ENCODE results near the gene PTPRD.

Gene PTPRD

DNA sequence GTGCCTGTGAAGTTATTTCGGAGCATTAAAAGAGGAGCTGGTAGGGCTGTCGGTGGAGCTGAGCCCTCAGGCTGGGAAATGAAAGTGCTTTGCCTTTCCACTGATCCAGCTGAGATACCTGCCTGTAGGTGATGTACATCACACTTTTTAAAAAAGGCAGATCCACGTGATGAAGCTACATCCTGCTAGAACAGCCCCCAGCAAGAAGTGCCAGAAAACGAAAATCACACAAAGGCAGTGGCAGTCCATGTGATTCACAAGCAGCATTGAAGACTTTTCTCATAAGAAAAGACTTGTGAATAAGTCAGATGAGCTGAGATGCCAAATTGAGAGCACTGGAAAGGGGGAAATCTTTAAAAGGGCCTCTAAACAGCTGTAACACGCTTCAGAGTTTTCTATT lies 765.1 kb downstream of the PTPRD start:
- no peak for DNase-seq

DNA sequence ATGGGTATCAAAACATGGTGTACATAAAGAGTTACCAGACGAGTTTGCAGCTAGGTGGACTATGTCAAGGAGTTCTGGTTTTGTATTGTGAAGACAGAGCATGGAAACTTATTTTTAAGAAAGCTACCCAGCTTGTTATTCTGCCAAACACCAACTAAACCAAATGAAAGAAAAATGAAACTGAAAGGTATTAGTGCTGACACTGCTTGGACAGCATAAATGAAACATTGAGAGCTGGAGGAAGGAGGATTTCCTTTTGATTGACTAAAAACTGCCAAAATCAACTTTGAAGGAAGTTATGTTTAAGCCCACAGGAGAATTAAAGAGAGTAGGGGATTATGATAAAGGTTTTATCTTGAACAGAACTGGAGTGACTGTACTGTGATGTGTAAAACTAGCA lies 766.2 kb downstream of the PTPRD start:
- DNase-seq, result no peak

DNA sequence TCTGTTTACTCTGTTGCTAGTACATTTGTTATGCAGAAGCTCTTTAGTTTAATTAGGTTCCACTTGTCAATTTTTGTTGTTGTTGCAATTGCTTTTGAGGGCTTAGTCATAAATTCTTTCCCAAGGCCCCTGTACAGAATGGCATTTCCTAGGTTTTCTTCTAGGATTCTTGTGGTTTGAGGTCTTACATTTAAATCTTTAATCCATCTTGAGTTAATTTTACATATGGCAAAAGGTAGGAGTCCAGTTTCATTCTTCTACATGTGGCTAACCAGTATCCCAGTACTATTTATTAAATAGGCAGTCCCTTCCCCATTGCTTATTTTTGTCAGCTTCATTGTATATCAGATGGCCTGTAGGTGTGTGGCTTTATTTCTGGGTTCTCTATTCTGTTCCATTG lies 792.4 kb downstream of the PTPRD start:
- DNase-seq, result no peak

DNA sequence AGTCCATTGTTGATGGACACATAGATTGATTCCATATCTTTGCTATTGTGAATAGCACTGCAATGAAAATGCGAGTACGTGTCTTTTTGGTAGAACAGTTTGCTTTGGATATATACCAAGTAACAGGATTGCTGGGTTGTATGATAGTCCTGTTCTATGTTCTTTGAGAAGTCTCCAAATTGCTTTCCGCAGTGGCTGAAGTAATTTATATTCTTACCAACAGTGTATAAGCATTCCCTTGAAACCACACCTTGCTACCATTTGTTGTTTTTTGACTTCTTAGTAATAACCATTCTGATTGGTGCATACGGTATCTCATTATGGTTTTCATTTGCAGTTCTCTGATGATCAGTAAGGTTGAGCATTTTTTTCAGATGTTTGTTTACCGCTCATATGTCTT lies 792.9 kb downstream of the PTPRD start:
- no peak for DNase-seq

DNA sequence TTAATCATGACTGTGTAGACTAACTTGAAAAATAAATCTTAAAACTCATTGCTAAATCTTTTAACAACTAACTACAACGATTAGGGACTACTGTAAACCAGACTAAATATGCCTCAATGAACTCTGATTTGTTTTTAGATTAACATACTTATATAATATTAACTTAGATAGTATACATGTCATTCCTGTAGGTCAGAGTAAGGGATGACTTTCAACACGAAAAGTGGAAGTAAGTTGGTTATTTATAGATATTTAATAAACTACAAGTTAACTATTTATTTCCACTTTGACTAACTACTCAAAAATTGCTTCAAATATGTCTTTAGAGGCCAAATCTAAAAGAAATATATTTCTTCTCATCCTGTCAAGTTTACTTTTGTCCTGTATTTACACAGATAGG lies 795.6 kb downstream of the PTPRD start:
- no peak for DNase-seq

DNA sequence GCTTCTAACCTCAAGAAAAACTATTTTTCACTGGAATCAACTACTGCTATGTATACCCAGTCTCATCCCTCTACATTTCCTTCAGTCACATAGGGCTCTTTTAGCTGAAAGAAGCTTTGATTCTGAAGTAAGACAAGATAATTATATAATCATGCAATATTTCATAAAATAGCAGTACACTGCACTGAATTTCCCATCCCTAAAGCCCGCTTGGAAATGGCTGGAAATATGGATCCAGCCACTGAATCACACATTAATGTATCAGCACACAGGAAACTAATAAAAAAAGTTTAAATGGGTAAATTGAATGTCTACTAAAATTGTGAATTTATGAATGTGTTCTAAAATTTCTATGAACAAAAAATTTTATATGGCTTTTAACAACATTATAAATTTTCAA lies 808.7 kb downstream of the PTPRD start:
- DNase-seq, result no peak

DNA sequence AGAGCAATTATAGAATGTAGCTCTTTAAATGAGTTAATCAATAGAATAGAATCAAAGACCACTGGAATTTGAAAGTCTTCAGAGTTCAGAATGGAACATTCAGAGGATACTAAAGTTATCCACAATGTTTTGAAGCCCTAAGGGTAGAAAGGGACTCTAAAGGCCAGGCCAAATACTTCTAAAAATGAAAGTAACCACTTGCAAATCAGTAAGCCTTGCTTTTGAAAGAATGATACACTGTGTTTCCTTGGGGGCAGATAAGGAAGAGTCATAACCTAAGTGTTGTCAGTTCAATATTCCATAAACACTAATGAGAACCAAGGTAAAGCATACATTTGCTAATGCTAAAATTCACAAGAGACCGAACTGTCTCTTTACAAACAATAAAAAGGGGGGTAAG lies 813.5 kb downstream of the PTPRD start:
- DNase-seq, result no peak

DNA sequence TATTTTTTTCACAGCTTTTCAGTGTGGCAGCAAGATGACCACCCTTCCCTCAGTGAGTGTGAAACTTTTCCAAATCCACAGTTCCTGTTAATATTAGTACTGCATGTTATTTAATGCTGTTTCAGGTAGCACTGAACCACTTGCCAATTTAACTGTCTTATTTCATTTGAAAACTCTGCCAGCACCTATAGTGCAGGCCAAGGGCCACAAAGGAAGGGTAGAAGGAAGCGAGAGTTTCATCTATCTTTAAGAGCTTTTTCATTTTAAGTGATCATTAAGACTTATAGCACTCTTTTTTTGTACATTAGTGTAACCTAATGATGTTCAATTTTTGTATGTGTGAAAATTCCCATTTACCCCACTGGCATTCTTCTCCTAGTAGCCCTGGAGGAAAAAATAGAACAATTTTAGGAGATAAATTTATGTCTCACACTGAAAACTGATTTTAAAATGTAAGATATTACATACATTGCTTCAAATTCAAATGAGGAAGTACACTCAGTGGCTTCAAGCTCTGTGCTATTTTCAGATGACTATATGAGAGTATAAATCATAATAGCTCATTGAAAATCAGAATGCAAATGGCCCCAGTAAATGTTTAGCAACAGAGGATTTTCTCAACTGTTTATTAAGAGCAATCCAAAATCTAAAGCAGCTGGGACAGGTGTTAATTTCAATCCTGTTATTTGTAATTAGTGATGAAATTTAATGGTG lies 820.5 kb downstream of the PTPRD start:
- DNase-seq, result no peak

DNA sequence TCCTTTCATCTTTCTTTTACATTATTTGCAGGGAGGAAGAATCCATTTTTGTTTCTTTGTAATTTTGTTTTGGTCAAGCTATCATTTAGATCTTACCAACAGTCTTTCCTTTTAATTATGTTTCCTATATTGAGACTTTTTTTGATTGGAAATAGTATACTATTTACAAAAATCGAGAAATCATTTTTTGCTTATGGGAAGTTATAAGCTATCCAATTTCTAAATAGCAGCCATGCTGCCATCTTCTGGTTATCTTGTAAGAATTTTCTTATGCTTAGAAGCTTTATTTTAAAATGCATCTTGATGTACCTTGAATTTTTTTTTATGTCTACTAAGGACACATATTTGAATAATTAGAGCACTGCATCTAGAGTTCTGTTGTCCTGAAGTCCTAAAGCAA lies 821.2 kb downstream of the PTPRD start:
- no peak for DNase-seq

DNA sequence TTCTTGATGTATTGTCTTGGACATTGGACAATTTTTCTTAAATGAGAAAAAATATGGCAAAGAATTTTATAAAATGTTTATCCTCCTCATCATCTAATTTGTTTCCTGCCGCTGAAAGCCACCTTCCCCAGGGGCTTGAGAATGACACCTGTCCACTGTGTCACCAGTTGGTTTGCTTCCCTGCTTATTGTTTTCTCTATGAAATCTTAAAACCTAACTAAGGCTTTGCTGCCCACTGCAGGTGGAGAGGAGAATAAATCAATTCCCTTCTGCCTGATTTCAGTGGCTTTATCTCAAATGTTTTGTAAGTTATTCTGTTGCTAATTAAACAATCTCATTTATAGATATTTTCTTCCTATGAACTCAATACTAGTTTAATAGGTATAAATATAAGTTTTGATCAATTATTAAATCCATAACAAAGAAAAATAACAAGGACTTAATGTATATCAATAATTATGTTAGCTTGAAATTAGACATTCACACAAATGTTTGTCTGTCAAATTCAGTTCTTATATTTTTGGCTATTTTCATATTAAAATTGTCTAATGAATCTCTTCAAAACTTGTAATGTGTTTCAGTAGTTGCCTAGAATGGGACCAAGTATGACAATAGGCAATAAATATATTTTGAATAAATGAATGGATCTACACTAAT lies 822.5 kb downstream of the PTPRD start:
- DNase-seq, result no peak

DNA sequence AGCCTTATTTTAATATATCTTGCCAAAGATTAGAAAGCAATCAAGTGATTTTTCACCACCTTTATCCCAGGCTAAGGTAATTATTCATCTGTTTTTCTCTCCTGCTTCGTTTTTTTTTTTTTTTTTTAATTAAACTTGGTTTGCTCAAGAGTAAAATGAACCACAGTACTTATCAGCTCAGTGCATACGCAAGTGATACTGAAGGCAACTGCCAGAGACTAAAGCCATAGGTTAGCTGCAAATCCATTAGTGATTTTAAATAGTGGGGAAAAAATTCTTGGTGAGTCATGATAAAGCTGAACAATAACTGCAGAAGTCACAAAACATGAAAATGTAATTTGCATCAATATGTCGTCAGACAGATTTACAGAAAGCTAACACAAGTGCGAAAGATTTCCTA lies 829.1 kb downstream of the PTPRD start:
- no peak for DNase-seq

DNA sequence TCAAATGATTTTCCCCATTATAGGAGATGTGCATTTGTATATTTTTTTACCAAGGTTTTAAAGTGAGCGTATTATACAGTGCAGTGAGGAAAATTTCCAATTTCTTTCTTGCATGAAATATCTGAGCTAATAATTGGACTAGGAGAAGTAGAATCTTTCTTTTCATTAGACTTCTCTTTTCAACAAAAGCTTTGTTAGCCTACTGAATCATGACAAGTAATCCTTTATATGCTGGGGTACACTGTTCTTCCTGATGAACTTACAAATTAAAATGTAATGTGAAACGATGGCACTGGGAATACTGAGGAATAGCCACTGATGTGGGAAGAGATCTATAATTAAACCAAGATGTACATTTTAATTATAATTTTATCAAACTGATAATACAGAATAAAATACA lies 829.6 kb downstream of the PTPRD start:
- DNase-seq, result no peak

DNA sequence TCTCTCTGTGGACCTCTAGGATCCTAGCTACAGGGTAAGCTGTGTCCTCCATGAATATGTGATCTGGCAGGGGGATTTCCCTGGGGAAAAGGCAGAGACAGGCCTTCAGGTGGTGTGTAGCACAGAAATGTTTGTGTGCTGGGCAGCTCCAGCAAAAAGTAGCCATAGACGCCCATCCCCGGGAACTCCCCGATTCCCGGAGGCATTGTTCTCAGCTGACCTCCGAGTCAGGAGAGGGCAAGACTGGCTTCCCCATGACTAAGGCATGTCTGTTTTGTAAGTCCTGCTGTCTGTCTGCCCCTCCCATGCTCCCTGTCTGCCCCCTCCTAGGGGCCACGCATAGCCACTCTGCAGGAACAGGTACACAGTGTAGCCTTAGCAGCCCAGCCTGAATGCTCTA lies 834.5 kb downstream of the PTPRD start:
- no peak for DNase-seq

DNA sequence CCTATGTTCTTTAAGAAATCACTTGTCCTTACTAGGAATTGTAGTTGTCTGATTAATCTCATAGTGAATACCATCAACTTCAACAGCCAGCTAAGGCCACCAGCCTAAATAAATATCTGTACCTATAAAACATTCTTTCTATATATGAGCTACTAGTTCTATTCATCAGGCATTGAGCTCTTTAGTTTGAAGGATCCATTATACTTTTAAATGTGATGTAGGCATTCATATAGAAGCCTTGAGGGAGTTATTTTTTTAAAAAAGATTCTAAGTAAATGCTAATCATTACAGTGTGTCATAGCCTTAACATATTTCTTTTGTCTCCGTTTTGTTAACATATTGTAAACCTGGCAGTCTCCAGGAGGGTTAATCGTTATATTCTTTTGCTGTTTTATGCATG lies 838.3 kb downstream of the PTPRD start:
- no peak for DNase-seq

DNA sequence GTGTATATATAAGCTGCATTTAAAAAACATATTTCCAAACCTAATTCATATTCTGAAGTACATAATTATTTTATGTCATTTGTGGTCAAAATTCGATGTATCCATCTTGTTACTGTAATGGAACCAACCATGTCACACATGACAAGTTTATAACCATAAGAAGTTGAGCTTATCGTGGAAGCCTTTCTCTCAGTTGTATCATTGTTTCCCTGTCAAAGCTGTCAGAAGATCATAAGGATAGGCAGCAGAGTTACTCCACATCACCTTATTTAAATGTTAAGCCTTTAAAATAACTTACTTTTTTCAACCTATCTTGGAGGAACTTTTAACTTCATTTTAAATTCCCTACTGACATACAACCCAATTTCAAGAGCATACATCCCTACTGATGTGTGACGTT lies 841.5 kb downstream of the PTPRD start:
- DNase-seq, result no peak

DNA sequence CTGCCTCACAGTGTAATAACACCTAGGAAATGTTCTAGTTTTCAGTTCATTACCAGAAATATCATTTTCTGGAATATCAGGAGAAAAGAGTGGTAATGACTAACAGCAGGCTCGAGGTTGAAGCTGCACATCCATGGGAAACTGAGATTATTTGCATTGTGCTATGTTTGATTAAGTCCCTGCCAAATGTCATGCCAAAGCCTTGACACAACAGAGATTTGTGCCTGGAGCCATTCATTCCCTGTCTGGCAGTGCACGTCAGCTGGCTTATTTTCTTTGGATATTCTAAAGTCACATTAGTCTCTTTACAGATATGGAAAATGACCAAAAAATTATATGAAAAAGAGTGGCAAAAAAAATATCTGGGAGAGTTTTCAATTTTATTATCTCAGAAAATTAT lies 848.0 kb downstream of the PTPRD start:
- no peak for DNase-seq

DNA sequence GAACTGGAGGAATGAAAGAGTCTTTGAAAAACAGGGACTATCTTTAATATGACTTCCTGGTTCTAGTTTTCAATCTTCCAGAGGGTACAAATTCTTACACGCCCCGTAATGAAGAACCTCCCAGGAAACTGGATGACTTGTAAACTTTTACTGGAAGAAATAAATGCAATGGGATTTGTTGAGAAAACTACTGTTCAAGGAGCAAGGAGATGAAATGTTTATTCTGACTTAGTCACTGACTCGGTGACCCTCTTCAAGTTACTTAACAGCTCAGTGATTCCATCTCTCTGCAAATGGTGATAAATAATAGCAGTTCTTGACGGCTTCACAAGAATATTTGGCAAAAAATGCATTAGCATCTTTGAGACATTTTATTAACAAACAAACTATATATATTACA lies 858.6 kb downstream of the PTPRD start:
- DNase-seq, result no peak

DNA sequence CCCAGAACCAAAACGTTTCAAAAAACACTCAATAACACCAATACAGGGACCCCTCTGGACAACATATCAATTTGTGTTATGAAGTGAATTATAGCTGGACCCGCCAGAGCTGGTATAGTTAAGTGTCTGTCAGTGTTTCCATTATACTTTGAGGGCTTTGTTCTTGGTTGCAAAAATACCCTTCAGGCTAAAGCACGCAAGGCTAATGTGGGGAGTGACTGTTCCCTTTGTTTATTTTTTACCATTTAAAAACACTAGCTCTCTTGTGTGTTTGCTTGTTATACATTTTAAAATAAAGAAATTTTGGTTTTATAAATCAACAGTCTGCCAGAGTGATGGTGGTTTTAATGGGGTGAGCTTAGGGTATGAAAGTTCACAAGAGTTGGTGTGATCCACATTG lies 859.5 kb downstream of the PTPRD start:
- no peak for DNase-seq

DNA sequence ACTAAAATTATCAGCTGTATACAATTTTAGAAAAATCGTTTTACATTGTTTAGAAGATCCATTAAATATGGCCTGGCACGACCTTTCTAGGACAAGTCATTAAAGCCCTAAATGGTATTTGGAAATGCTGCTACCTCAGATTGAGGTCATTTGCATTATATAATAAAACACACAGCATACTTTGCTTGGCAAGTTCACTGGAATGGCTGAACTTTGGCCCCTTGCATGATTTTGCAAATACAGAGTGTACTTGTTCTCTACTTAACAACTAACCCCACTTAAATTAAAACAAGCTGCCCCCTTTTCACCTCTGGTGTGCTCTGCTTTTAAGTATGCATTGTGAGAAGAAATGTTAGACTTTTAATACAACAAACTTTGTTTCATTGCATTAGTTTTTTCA lies 860.1 kb downstream of the PTPRD start:
- DNase-seq, result no peak

DNA sequence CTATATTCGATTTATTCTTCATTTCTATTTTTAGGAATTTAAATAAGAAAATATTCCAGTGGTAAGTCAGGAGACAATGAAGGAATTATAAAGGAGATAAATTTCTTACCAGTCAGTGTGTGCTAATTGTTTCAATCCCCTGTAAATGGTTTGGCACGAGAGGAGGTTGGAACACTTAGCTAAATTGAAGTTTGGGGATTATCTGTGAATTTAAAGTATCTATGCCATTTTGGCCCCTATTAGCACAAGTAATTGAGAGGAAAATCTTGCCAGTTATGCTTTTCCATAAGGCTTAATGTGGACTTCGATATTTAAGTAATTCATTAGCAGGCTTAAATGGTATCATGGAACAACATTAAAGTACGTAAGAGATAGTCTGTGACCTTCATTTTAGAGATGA lies 860.8 kb downstream of the PTPRD start:
- no peak for DNase-seq

DNA sequence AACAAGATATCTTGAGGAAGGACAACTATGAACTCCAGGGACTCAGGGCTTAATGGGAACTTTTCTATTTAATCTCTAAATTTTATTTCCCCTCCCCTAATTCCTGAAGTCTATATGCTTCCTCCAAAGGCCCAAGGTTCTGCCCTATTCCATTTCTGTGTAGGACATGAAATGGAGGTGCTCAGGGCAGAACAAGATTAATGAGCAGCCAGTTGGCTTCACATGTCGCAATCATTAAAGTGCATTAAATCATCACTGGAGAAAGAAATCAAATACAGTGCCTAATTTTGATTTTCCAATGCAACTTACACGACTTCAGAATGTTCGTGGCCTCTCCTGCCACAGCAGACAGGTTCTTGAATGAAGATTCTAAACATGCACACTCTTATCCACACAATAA lies 862.1 kb downstream of the PTPRD start:
- DNase-seq, result no peak

DNA sequence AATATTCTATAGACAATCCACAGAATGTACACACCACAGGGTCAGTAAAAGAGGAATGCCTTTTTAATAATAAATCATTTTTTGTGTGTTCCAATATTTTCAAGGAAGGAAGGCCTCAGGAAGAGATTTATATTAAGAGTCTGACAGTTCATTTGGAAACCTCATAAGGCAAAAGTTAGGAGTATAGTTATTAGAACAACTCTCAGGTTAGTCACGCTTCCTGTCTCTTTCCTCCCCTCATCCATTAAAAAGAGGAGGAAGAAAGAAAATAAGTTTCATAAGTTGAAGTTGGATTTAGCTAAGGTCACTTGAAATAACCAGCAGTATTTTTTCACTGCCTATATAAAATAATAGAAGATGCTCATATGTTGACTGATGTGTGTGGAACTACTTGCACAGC lies 863.2 kb downstream of the PTPRD start:
- no peak for DNase-seq

DNA sequence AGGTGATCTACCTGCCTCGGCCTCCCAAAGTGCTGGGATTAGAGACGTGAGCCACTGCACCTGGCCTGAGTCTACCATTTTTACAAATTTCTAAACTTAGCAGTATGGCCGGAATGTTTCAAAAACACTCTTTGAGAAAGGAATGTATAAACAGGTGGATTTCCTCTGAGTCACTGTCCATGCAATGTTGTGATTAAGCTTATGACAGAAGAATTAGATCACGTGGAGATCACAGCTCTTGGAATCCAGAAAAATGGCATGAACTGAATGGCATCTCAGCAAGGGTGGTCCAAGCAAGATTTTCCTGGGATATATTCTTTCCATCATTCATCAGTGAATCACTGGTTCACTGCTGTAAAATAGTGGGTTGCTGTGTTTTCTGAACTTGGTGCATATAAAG lies 865.0 kb downstream of the PTPRD start:
- no peak for DNase-seq

DNA sequence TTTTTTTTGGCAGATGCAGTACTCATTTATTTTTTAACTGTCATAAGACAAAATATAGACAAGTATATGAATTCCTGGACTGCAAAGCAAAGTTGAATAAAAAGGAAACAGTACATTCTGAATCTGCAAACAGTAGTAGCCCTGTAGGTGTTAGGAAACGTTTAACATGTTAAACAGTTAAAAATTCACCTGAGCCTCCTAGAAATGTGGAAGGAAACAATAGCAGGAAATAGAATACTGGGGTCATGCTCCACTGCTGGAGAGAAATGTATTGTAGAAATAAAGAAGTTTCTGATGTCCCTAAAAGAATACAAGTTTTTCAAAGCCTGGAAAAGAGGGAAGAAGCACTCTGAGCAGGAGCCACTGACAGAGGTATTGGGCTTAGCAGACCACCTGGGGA lies 866.0 kb downstream of the PTPRD start:
- DNase-seq, result no peak

DNA sequence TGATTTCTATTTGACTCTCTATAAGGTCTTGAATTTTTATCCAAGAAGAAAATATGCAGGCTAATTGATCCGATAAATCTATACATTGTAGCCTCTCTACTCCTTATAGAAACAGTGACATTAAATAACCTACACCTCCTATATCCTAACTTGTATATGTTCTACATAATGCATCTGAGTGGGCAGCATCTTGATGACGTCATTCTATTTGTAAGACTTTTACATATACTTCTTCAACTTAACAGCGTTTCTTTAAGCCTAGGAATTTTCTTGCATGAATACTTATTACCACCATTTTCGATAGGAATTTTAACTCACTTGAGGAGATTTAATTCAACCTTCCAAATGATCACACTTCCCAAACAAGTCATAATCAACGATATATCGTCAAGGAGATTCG lies 869.0 kb downstream of the PTPRD start:
- no peak for DNase-seq
